Measurements from ENCODE around the gene PYGM.

PYGM gene

DNA sequence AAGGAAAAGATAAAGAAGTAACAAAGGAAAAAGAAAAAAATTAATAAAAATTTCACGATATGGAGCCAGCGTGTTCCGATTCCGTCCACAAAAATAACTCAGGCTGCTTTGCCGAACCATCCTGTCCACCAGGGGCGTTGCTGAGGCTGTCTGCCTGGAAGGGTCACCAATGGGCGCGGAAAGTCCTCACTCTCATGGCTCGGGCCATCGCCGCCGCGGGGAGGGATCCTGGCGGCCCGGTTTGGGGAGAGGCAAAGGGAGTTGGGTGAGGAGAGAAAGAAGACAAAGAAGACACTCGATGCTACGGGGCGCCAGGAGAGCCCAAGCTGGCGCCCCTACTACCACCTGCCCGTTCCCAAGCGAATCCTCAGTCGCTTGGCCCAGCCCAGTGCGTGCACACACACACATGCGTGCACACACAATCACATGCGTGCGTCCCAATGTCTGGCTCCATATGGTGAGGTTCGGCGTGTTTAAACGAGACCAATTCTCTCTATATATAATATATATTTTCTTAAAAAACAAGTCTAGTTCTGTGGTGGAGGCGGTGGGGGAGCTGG lies 5.6 kb upstream of the PYGM start:
- Histone ChIP-seq H3K4me1 (ENCODE audit: control insufficient read depth, insufficient read depth, low read length) (peaks cover 48% of the 10 kb centered on the region), H3K4me3 (ENCODE audit: low read depth, low read length) (no peak overlapping the region), H3K36me3 (ENCODE audit: control insufficient read depth, insufficient read depth, low read length) (peaks cover 66% of the 10 kb centered on the region), H3K27me3 (ENCODE audit: control insufficient read depth, insufficient read depth, low read length) (no peaks in the 10 kb centered on the region), H3K9me3 (ENCODE audit: control insufficient read depth, insufficient read depth, low read length) (no peaks in the 10 kb centered on the region), H3K9ac (ENCODE audit: low read depth, low read length) (no peak overlapping the region), H3K27ac (ENCODE audit: low read depth, low read length) (peak overlapping the region; percentile 48)

DNA sequence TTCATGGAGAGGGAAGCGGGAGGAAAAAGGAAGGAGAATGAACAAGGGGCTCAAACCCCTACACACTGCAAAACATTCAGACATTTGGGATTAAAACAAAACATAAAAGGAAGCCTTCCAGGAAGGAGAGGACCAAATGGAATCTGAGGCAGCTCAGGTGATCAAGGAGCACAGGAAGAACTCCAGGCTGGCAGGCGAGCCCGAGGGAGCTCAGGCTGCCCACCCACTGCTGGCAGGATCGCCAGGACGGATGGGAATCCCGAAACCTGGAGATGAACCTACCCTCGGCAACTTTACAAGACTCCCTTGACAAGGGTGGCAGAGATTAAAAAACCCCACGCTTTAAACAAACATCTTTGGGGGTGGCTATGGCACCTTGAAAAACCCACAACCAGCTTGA lies 5.0 kb upstream of the PYGM start:
- H3K36me3 ChIP-seq (ENCODE audit: control insufficient read depth, insufficient read depth, low read length): peaks cover 59% of the 10 kb centered on the region
- no peak overlapping the region for H3K9ac ChIP-seq (ENCODE audit: low read depth, low read length)
- H3K4me1 ChIP-seq (ENCODE audit: control insufficient read depth, insufficient read depth, low read length): peaks cover 53% of the 10 kb centered on the region
- no peaks in the 10 kb centered on the region for H3K9me3 ChIP-seq (ENCODE audit: control insufficient read depth, insufficient read depth, low read length)
- no peaks in the 10 kb centered on the region for H3K27me3 ChIP-seq (ENCODE audit: control insufficient read depth, insufficient read depth, low read length)
- H3K4me3 ChIP-seq (ENCODE audit: low read depth, low read length): no peak overlapping the region
- peak overlapping the region; percentile 98 for H3K27ac ChIP-seq (ENCODE audit: low read depth, low read length)

DNA sequence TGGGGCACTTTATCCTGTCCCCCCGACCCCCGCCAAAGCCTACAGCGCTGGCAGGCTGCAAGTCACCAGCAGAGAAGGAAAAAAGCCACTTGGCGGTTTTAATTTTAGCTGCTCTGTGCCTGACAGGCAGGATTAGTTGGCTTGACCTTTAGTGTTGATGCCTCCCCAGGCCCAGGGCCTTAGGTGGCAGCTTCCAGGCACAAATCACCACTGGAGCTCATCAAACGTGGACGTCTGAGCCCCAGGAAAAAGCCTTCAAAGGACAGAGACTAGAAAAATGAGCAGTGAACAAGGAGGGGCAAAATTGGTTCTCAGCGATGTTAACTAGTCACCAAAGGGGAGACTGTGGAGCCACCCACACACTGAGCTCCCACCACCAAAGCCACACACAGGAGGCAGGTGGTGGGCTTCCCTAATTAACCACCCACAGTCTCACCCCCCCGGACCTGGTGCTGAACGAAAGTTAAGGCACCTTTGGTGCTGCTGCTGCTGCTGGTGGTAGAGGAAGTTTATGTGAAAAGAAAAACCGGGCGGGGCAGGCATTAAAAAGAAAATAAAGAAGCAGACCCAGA lies 4.4 kb upstream of the PYGM start:
- peaks cover 53% of the 10 kb centered on the region for H3K36me3 ChIP-seq (ENCODE audit: control insufficient read depth, insufficient read depth, low read length)
- H3K9ac ChIP-seq (ENCODE audit: low read depth, low read length): no peak overlapping the region
- 0 out of 2 replicates have a peak overlapping the region, but pooled peaks have one; percentile 8 for H3K4me3 ChIP-seq (ENCODE audit: low read depth, low read length)
- no peaks in the 10 kb centered on the region for H3K27me3 ChIP-seq (ENCODE audit: control insufficient read depth, insufficient read depth, low read length)
- H3K4me1 ChIP-seq (ENCODE audit: control insufficient read depth, insufficient read depth, low read length): peaks cover 59% of the 10 kb centered on the region
- peak overlapping the region; percentile 98 for H3K27ac ChIP-seq (ENCODE audit: low read depth, low read length)
- no peaks in the 10 kb centered on the region for H3K9me3 ChIP-seq (ENCODE audit: control insufficient read depth, insufficient read depth, low read length)

DNA sequence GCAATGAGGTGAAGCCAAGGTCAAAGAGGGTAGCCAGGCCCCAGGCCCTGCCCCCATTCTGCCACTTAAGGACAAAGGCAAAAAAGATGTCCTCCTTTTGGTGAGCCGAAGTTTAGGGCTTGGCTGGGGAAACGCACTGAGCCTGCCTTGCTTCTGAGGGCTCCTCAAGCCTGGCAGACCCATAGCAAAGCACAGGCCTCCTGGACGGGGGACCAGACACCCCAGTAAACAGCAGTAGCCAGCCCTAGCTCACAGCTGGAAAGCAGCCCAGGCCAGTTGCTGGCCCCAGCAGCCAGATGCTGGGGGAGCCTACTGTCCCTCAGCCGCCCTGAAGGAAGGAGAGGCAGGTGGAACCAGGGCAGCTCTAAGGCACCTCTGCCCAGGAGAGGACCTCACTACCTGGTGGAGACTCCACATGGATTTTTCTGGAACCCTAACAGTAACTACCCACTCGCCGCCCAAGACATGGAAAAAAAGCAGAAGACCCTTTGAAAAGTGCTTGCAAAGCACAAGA lies 3.8 kb upstream of the PYGM start:
- Histone ChIP-seq H3K27me3 (ENCODE audit: control insufficient read depth, insufficient read depth, low read length) (no peaks in the 10 kb centered on the region), H3K9me3 (ENCODE audit: control insufficient read depth, insufficient read depth, low read length) (no peaks in the 10 kb centered on the region), H3K4me3 (ENCODE audit: low read depth, low read length) (peak overlapping the region; percentile 34), H3K9ac (ENCODE audit: low read depth, low read length) (peak overlapping the region; percentile 57), H3K36me3 (ENCODE audit: control insufficient read depth, insufficient read depth, low read length) (peaks cover 48% of the 10 kb centered on the region), H3K4me1 (ENCODE audit: control insufficient read depth, insufficient read depth, low read length) (peaks cover 62% of the 10 kb centered on the region), H3K27ac (ENCODE audit: low read depth, low read length) (peak overlapping the region; percentile 98)

DNA sequence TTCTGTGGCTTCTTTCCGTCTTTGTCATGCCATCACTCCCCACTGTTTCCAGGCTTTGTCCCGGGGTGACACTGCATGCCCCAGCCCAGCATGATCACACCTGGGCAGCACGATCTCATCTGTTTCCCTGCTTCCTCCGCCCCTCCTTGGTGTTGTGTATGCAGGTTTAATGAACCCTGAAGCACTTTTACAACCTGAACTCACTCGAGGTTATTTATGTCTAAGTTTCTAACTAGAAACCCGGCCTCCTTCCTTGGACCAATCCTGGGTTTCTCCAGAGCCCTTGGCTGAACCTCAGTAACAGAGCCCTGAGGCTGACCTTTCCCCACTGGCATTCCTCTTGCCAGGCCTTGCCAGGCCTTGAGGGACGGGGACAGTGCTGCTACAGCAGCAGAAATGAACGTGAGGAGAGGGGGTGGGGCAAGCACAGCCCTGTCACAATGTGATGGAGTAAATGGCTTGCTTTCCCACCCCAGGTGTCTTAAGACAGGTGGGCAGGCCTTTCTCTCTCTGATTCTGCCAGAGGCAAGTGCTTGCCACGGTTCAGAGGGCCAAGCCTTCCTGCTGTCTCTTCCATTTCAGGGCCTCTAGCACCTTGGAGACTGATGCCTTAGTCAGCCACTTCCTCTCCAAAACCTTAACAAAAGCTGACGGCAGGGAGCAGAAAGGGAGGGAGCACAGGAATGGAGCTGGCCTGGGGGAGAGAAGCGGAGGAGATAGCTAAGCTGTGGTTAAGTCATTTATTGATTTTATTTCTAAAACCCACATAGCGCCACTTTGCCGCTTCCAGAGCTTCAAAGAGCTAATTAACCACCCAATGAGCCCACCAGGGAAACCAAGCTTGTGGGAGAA lies 3.1 kb upstream of the PYGM start:
- H3K9me3 ChIP-seq (ENCODE audit: control insufficient read depth, insufficient read depth, low read length): no peaks in the 10 kb centered on the region
- H3K4me1 ChIP-seq (ENCODE audit: control insufficient read depth, insufficient read depth, low read length): peaks cover 62% of the 10 kb centered on the region
- H3K36me3 ChIP-seq (ENCODE audit: control insufficient read depth, insufficient read depth, low read length): peaks cover 41% of the 10 kb centered on the region
- peak overlapping the region; percentile 98 for H3K27ac ChIP-seq (ENCODE audit: low read depth, low read length)
- H3K27me3 ChIP-seq (ENCODE audit: control insufficient read depth, insufficient read depth, low read length): no peaks in the 10 kb centered on the region
- H3K4me3 ChIP-seq (ENCODE audit: low read depth, low read length): peak overlapping the region; percentile 34
- peak overlapping the region; percentile 57 for H3K9ac ChIP-seq (ENCODE audit: low read depth, low read length)

DNA sequence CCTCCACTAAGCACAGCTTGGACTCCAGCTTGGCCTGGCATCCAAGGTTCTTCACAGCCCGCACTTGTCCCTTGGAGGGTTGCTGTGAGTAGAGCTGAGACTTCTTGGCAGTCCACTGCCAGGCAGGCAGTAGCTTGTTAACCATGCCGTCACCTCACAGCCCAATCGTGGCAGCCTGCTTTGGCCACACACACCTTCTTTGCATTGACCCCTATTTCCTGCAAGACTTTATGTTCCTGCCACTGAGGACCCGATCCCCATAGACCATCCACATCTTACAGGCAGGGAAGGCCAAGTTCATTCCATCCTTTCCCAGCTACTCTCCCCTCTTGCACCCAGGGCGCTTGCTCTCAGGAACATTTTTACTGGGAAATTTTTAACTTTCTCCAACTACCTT lies 2.5 kb upstream of the PYGM start:
- Histone ChIP-seq H3K4me3 (ENCODE audit: low read depth, low read length) (0 out of 2 replicates have a peak overlapping the region, but pooled peaks have one; percentile 29), H3K9ac (ENCODE audit: low read depth, low read length) (peak overlapping the region; percentile 57), H3K4me1 (ENCODE audit: control insufficient read depth, insufficient read depth, low read length) (peaks cover 62% of the 10 kb centered on the region)

DNA sequence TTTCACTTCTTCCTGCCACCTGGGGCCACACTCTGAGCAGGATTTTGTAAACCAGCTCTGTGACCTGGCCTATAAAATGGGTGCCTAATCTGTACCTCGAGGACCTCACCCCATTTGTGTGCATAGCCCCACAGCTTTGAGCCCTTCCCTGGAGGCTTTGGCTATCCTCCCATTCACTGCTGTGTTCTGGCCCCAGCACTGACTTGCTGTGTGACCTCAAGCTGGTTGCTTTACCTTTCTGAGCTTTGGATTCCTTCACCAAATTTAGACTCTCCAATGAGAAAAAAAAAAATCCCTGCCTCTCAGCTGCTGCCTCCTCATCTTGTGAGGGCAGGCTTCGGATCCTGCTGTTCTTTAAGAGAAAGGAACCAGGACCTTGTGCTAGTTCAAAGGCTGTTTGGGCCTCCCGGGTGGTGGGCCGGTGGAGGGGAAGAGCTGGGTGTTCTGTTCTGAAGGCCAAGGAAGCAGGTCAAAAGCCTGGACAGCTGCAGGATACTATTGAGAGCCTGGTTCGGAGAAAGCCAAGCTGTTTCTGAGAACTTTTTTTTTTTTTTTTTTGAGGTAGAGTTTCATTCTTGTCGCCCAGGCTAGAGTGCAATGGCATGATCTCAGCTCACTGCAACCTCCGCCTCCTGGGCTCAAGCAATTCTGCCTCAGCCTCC lies 1.1 kb upstream of the PYGM start:
- Histone ChIP-seq H3K4me1 (ENCODE audit: control insufficient read depth, insufficient read depth, low read length) (peaks cover 62% of the 10 kb centered on the region), H3K9ac (ENCODE audit: low read depth, low read length) (no peak overlapping the region), H3K4me3 (ENCODE audit: low read depth, low read length) (no peak overlapping the region), H3K27me3 (ENCODE audit: control insufficient read depth, insufficient read depth, low read length) (no peaks in the 10 kb centered on the region), H3K36me3 (ENCODE audit: control insufficient read depth, insufficient read depth, low read length) (peaks cover 24% of the 10 kb centered on the region), H3K27ac (ENCODE audit: low read depth, low read length) (peak overlapping the region; percentile 86), H3K9me3 (ENCODE audit: control insufficient read depth, insufficient read depth, low read length) (no peaks in the 10 kb centered on the region)

More for the DNA sequence above, 2.5 kb upstream of the PYGM start:
- Histone ChIP-seq H3K9me3 (ENCODE audit: control insufficient read depth, insufficient read depth, low read length) (no peaks in the 10 kb centered on the region), H3K27me3 (ENCODE audit: control insufficient read depth, insufficient read depth, low read length) (no peaks in the 10 kb centered on the region), H3K27ac (ENCODE audit: low read depth, low read length) (peak overlapping the region; percentile 98), H3K36me3 (ENCODE audit: control insufficient read depth, insufficient read depth, low read length) (peaks cover 35% of the 10 kb centered on the region)

DNA sequence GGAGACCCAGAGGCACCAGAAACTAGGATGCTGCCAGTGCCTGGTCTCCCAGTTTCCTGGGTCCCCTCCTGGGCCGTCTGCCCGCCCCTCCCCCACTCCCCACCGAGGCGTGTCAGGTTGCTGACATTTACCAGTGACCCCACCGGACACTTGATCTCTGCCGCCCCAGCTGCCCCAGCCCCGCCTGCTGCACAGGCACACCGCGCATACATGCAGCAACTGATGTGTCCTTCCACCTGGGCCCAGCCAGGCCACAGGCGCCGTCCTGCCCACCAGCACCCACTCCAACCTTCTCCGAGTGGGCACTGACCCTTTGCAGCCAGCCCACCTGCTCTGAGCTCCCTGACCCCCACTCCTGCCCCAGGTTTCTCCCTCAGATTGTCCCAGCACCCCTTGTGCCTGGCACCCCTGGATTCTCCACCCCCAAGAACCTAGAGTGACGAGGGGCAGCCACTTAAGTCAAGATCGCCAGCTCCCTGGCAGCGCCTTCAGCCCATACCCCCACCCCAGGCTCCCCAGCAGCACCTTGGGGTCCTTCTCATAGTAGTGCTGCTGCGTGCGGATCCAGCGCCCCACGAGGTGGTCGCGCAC lies 548 bp downstream of the PYGM start:
- H3K4me1 ChIP-seq (ENCODE audit: control insufficient read depth, insufficient read depth, low read length): peaks cover 48% of the 10 kb centered on the region
- H3K36me3 ChIP-seq (ENCODE audit: control insufficient read depth, insufficient read depth, low read length): peaks cover 7% of the 10 kb centered on the region
- H3K9ac ChIP-seq (ENCODE audit: low read depth, low read length): no peak overlapping the region
- H3K27me3 ChIP-seq (ENCODE audit: control insufficient read depth, insufficient read depth, low read length): no peaks in the 10 kb centered on the region
- H3K27ac ChIP-seq (ENCODE audit: low read depth, low read length): peak overlapping the region; percentile 86
- no peaks in the 10 kb centered on the region for H3K9me3 ChIP-seq (ENCODE audit: control insufficient read depth, insufficient read depth, low read length)
- H3K4me3 ChIP-seq (ENCODE audit: low read depth, low read length): no peak overlapping the region

DNA sequence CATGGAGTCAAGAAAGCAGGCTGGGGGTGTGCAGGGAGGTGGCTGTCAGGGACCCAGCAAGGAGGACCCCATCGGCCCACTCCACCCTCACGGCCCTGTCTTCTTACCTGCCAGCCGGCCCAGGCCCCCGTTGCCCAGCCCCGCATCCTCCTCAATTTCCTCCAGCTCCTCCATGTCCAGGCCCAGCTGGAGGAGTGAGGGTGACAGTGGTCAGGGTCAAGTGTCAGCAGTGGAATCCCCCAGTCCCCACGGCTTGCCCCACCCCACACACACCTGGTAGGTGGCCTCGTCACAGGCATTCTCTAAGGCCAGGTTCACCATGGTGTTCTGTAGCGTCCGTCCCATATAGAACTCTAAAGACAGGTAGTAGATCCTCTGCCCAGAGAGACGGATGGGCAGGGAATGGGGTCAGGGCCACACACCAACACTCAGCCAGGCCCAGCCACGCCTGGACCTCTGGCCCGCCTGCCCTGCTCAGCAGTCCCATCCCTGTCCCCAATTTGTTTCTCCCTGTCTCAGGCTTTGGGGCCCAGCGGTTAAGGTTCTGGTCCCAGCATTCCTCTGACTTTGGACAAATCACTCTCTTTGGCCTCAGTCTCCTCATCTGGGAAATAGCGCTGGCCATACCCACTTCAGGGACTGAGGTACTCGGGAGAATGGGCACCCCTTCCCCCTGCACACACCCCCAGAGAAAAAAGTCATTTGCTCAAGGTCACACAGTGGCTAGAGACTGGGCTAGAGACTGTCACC lies 1.3 kb downstream of the PYGM start:
- H3K27ac ChIP-seq (ENCODE audit: low read depth, low read length): no peak overlapping the region
- H3K4me3 ChIP-seq (ENCODE audit: low read depth, low read length): no peak overlapping the region
- no peak overlapping the region for H3K9ac ChIP-seq (ENCODE audit: low read depth, low read length)
- H3K27me3 ChIP-seq (ENCODE audit: control insufficient read depth, insufficient read depth, low read length): no peaks in the 10 kb centered on the region
- H3K36me3 ChIP-seq (ENCODE audit: control insufficient read depth, insufficient read depth, low read length): no peaks in the 10 kb centered on the region
- H3K9me3 ChIP-seq (ENCODE audit: control insufficient read depth, insufficient read depth, low read length): no peaks in the 10 kb centered on the region
- peaks cover 41% of the 10 kb centered on the region for H3K4me1 ChIP-seq (ENCODE audit: control insufficient read depth, insufficient read depth, low read length)

Data from HUES48 (cell line).